K562 (cell line): ENCODE data around the gene MICOS13. TPM values are rescaled to one million over a fixed set of nuclear protein-coding genes. Genes with fewer than 3 reads are reported as not detected.

Experiments used
- CBFA2T2 ChIP-seq: fragments of 450-650 bp; conservative IDR thresholded peaks from 2 replicates; pipeline ENCODE4 v1.6.1; 2017; ENCODE audit warnings: mild to moderate bottlenecking
- CREB1 ChIP-seq, 2 experiments: sonication (generic) in 1 of 2; formaldehyde crosslinking in 1 of 2; IDR thresholded peaks; 2 replicates each; pipeline versions ENCODE4 v1.6.1 to v1.8.0; 2012 to 2022; ENCODE audit warnings: inconsistent platforms in 1 of 2, mild to moderate bottlenecking in 1 of 2, missing genetic modification reagents in 1 of 2, moderate library complexity in 1 of 2
- FOXA1 ChIP-seq: fragments of 450-650 bp; IDR thresholded peaks from 2 replicates; pipeline ENCODE4 v1.6.1; 2016; ENCODE audit warnings: mild to moderate bottlenecking, borderline replicate concordance
- HMG20A ChIP-seq: fragments of 450-650 bp; formaldehyde crosslinking; conservative IDR thresholded peaks from 2 replicates; pipeline ENCODE4 v1.4.0; 2020; ENCODE audit warnings: mild to moderate bottlenecking, mixed read lengths
- IRF2 ChIP-seq: sonication (generic); formaldehyde crosslinking; IDR thresholded peaks from 2 replicates; pipeline ENCODE4 v1.8.1; 2022; ENCODE audit warnings: mild to moderate bottlenecking, missing genetic modification reagents
- NELFE ChIP-seq: IDR thresholded peaks from 2 replicates; pipeline ENCODE4 v1.6.1; 2011; ENCODE audit warnings: mild to moderate bottlenecking; ENCODE audit not compliant: insufficient read depth, insufficient read length
- NUFIP1 ChIP-seq: fragments of 450-650 bp; IDR thresholded peaks from 2 replicates; pipeline ENCODE4 v1.6.1; 2018; ENCODE audit not compliant: partially characterized antibody
- PCBP1 ChIP-seq: fragments of 200-400 bp; formaldehyde crosslinking; IDR thresholded peaks from 2 replicates; pipeline ENCODE4 v1.6.1; 2018; ENCODE audit warnings: mild to moderate bottlenecking, low read depth, low read length; ENCODE audit not compliant: poor library complexity, severe bottlenecking
- PHF8 ChIP-seq: fragments of 200-600 bp; sonication (generic); IDR thresholded peaks from 2 replicates; pipeline ENCODE4 v1.6.1; 2012; ENCODE audit warnings: mixed run types, mild to moderate bottlenecking, inconsistent platforms, low read length, moderate library complexity, borderline replicate concordance
- POLR2A ChIP-seq: fragments of 450-650 bp; conservative IDR thresholded peaks from 2 replicates; pipeline ENCODE4 v1.6.1; 2016
- SAFB2 ChIP-seq: fragments of 200-400 bp; formaldehyde crosslinking; IDR thresholded peaks from 2 replicates; pipeline ENCODE4 v1.6.1; 2018; ENCODE audit warnings: borderline replicate concordance, low read length, low read depth, moderate library complexity; ENCODE audit not compliant: severe bottlenecking
- TARDBP ChIP-seq: fragments of 450-650 bp; IDR thresholded peaks from 2 replicates; pipeline ENCODE4 v1.6.1; 2016
- XRCC3 ChIP-seq: fragments of 450-650 bp; IDR thresholded peaks from 2 replicates; pipeline ENCODE4 v1.6.1; 2017; ENCODE audit warnings: mild to moderate bottlenecking, moderate library complexity
- ZKSCAN1 ChIP-seq: fragments of 150-350 bp; IDR thresholded peaks from 2 replicates; pipeline ENCODE4 v1.6.1; 2016; ENCODE audit warnings: low read depth, low read length
- ZNF140 ChIP-seq: fragments of 250-450 bp; sonication (Bioruptor Pico); IDR thresholded peaks from 2 replicates; pipeline ENCODE4 v1.8.0; 2021; ENCODE audit warnings: moderate library complexity, mild to moderate bottlenecking, inconsistent platforms
- ZNF347 ChIP-seq: fragments of 450-650 bp; formaldehyde crosslinking; IDR thresholded peaks from 2 replicates; pipeline ENCODE4 v1.4.0; 2020; ENCODE audit warnings: low read depth, mild to moderate bottlenecking, moderate library complexity
- ZNF354B ChIP-seq: fragments of 250-450 bp; sonication (Bioruptor Pico); IDR thresholded peaks from 2 replicates; pipeline ENCODE4 v1.4.0; 2020
- ZNF583 ChIP-seq: fragments of 250-450 bp; sonication (Bioruptor Pico); IDR thresholded peaks from 2 replicates; pipeline ENCODE4 v1.4.0; 2020
- polyA plus RNA-seq, 8 experiments: library from polyadenylated mRNA; depleted of rRNA in 4 of 8; stranded (reverse) in 5 of 8; unstranded in 3 of 8; fragments of >200 nt; fragmentation: Nextera tagmentation in 2 of 8; fragmentation: Illumina TruSeq in 1 of 8; extraction: Ambion mirVana in 2 of 8; extraction: Trizol in 1 of 8; gene quantifications; 2 replicates each; pipeline versions ENCODE4 v1.2.1 to v1.2.3, GENCODE V29; 2011 to 2014; ENCODE audit warnings: inconsistent platforms in 1 of 8, missing spikeins in 1 of 8
- total RNA-seq, 7 experiments: library from RNA; depleted of rRNA in 6 of 7; stranded (reverse); fragments of >200 nt in 6 of 7; fragmentation: Illumina TruSeq in 2 of 7; extraction: Trizol in 2 of 7; gene quantifications; 2 replicates each; pipeline versions ENCODE4 v1.2.1 to v1.2.3, GENCODE V29; 2011 to 2021; ENCODE audit warnings: low replicate concordance in 1 of 7
- TF ChIP-seq, protein P1 (sequence below), 3 experiments: IDR thresholded peaks in 2 of 3; conservative IDR thresholded peaks in 1 of 3; 2 replicates each; pipeline ENCODE4 v1.5.1; 2011 to 2012; ENCODE audit warnings: low read length in 3 of 3, mild to moderate bottlenecking in 3 of 3, control low read depth in 2 of 3, improper control_type of control experiment in 1 of 3, inconsistent platforms in 1 of 3, low read depth in 1 of 3, mixed read lengths in 1 of 3, moderate library complexity in 1 of 3; ENCODE audit not compliant: insufficient read depth in 2 of 3
- TF ChIP-seq, protein P2 (sequence below): sonication (generic); formaldehyde crosslinking; IDR thresholded peaks from 2 replicates; pipeline ENCODE4 v1.8.1; 2022; ENCODE audit warnings: missing genetic modification reagents
- TF ChIP-seq, protein P3 (sequence below): sonication (generic); formaldehyde crosslinking; IDR thresholded peaks from 2 replicates; pipeline ENCODE4 v1.8.0; 2022; ENCODE audit warnings: missing genetic modification reagents, mild to moderate bottlenecking, borderline replicate concordance
- TF ChIP-seq, protein P4 (sequence below), 3 experiments: fragments of 200-800 bp in 1 of 3; sonication (Bioruptor generic) in 1 of 3; sonication (generic) in 1 of 3; formaldehyde crosslinking in 1 of 3; IDR thresholded peaks; 2 replicates each; pipeline versions ENCODE4 v1.6.1 to v1.8.0; 2016 to 2022; ENCODE audit warnings: mild to moderate bottlenecking in 2 of 3, missing compliant biosample characterization in 2 of 3, missing genetic modification characterization in 2 of 3, missing genetic modification reagents in 1 of 3

The MICOS13 gene
- total and polyA plus RNA-seq, 9 of the 15 experiments (the other 6 are each of a cell fraction or from before 2014, with no cell fraction given): 15.5 to 220 (median 49.4) TPM

DNA sequence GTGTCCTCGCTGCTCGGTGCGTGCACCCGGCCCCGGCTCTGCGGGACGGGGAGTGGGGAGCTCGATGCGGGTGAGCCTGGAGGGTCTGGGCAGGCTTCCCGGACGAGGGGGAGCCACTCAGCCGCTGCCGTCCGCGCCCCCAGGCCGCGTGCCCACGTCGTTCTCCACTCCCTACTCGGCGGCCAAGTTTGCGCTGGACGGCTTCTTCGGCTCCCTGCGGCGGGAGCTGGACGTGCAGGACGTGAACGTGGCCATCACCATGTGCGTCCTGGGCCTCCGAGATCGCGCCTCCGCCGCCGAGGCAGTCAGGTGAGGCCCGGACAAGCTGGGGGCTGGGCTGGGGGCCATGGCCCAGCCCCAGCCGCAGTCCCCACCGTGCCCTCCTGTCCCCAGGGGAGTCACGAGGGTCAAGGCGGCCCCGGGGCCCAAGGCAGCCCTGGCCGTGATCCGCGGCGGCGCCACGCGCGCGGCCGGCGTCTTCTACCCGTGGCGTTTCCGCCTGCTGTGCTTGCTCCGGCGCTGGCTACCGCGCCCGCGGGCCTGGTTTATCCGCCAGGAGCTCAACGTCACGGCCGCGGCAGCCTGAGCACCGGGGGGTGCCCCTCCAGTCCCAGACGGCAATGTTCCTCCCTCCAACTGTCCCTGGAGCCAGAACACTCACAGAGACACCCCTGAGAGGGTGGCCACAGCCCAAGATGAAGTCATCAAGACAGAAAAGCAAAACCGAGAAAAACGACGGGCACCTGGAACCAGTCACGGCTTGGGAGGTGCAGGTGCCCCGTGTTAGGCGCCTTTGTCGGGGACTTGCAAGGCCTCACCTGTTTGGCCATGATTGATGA, 7.3 kb upstream of the MICOS13 start (continued):
- TF ChIP-seq CREB1 (IDR thresholded peaks at IDR 0.05) (no peak), CREB1 (CRISPR knock-in tag; IDR thresholded peaks at IDR 0.05) (no peak), ZNF354B (CRISPR knock-in tag) (no peak), POLR2A (no peak), NUFIP1 (no peak), NELFE (no peak), CBFA2T2 (no peak), IRF2 (CRISPR knock-in tag) (no peak), ZNF140 (no peak), PCBP1 (peak; percentile 78), PHF8 (peak; percentile 16; the same call in 1 of the 2 replicates), HMG20A (CRISPR knock-in tag) (no peak), FOXA1 (no peak), ZNF347 (CRISPR knock-in tag) (no peak), SAFB2 (no peak), TARDBP (no peak), ZNF583 (CRISPR knock-in tag) (no peak), ZKSCAN1 (no peak), XRCC3 (no peak)
- TF ChIP-seq, protein P1, sequence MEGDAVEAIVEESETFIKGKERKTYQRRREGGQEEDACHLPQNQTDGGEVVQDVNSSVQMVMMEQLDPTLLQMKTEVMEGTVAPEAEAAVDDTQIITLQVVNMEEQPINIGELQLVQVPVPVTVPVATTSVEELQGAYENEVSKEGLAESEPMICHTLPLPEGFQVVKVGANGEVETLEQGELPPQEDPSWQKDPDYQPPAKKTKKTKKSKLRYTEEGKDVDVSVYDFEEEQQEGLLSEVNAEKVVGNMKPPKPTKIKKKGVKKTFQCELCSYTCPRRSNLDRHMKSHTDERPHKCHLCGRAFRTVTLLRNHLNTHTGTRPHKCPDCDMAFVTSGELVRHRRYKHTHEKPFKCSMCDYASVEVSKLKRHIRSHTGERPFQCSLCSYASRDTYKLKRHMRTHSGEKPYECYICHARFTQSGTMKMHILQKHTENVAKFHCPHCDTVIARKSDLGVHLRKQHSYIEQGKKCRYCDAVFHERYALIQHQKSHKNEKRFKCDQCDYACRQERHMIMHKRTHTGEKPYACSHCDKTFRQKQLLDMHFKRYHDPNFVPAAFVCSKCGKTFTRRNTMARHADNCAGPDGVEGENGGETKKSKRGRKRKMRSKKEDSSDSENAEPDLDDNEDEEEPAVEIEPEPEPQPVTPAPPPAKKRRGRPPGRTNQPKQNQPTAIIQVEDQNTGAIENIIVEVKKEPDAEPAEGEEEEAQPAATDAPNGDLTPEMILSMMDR (IDR thresholded peaks at IDR 0.05 in 2 of 3, conservative IDR thresholded peaks at IDR 0.05 in 1 of 3; ENCODE audit: insufficient read depth in 2 of 3, low read depth in 1 of 3, low read length in 3 of 3): no peak
- TF ChIP-seq, protein P2, sequence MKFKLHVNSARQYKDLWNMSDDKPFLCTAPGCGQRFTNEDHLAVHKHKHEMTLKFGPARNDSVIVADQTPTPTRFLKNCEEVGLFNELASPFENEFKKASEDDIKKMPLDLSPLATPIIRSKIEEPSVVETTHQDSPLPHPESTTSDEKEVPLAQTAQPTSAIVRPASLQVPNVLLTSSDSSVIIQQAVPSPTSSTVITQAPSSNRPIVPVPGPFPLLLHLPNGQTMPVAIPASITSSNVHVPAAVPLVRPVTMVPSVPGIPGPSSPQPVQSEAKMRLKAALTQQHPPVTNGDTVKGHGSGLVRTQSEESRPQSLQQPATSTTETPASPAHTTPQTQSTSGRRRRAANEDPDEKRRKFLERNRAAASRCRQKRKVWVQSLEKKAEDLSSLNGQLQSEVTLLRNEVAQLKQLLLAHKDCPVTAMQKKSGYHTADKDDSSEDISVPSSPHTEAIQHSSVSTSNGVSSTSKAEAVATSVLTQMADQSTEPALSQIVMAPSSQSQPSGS (CRISPR knock-in tag): no peak; the same call in 1 of the 2 replicates
- TF ChIP-seq, protein P3, sequence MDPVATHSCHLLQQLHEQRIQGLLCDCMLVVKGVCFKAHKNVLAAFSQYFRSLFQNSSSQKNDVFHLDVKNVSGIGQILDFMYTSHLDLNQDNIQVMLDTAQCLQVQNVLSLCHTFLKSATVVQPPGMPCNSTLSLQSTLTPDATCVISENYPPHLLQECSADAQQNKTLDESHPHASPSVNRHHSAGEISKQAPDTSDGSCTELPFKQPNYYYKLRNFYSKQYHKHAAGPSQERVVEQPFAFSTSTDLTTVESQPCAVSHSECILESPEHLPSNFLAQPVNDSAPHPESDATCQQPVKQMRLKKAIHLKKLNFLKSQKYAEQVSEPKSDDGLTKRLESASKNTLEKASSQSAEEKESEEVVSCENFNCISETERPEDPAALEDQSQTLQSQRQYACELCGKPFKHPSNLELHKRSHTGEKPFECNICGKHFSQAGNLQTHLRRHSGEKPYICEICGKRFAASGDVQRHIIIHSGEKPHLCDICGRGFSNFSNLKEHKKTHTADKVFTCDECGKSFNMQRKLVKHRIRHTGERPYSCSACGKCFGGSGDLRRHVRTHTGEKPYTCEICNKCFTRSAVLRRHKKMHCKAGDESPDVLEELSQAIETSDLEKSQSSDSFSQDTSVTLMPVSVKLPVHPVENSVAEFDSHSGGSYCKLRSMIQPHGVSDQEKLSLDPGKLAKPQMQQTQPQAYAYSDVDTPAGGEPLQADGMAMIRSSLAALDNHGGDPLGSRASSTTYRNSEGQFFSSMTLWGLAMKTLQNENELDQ (CRISPR knock-in tag): no peak
- TF ChIP-seq, protein P4, sequence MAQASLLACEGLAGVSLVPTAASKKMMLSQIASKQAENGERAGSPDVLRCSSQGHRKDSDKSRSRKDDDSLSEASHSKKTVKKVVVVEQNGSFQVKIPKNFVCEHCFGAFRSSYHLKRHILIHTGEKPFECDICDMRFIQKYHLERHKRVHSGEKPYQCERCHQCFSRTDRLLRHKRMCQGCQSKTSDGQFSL (CRISPR knock-in tag; IDR thresholded peaks at IDR 0.05): no peak
- TF ChIP-seq, protein P4 (tag; IDR thresholded peaks at IDR 0.05): no peak
